Stomach (tissue), 4 donors: Measurements from ENCODE around the gene GNG7.

ENCODE experiments used
- EP300 ChIP-seq: sonication (generic); formaldehyde crosslinking; IDR thresholded peaks from one replicate; pipeline ENCODE4 v1.6.1; 2017; ENCODE audit warnings: antibody characterized with exemption
- POLR2A ChIP-seq, 4 donors: fragments of 450-650 bp; IDR thresholded peaks; one replicate each; pipeline ENCODE4 v1.6.1; 2016; ENCODE audit warnings: antibody characterized with exemption in 4 of 4, control low read depth in 2 of 4, mild to moderate bottlenecking in 1 of 4, moderate library complexity in 1 of 4
- POLR2AphosphoS5 ChIP-seq, 3 donors: sonication (generic); formaldehyde crosslinking; IDR thresholded peaks; one replicate each; pipeline ENCODE4 v1.6.1; 2016; ENCODE audit warnings: antibody characterized with exemption in 3 of 3
- TF ChIP-seq, protein P1 (sequence below), 7 experiments: fragments of 450-650 bp in 4 of 7; fragments of 200-600 bp in 3 of 7; sonication (generic) in 3 of 7; IDR thresholded peaks; one replicate each; pipeline ENCODE4 v1.5.1; 2016 to 2019; ENCODE audit warnings: antibody characterized with exemption in 7 of 7, control low read depth in 2 of 7, mild to moderate bottlenecking in 1 of 7

DNA sequence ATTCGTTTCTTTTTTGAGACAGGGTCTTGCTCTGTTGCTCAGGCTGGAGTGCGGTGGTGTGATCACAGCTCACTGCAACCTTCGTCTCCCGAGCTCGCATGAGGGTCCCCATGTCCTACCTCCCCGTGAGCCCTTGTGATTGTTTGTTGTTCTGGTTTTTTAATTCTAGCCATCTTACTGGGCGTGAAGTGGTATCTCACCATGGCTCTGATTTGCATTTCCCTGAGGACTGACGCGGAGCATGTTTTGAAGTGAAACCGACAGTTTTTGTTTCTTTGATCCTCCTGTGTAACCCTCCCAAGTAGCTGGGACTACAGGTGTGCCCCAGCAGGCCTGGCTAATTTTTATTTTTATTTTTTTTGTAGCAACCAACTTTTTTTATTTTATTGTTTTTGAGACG is 21.7 kb downstream of the GNG7 start:
- TF ChIP-seq POLR2AphosphoS5 (IDR thresholded peaks at IDR 0.05) = no peak
- TF ChIP-seq, protein P1, sequence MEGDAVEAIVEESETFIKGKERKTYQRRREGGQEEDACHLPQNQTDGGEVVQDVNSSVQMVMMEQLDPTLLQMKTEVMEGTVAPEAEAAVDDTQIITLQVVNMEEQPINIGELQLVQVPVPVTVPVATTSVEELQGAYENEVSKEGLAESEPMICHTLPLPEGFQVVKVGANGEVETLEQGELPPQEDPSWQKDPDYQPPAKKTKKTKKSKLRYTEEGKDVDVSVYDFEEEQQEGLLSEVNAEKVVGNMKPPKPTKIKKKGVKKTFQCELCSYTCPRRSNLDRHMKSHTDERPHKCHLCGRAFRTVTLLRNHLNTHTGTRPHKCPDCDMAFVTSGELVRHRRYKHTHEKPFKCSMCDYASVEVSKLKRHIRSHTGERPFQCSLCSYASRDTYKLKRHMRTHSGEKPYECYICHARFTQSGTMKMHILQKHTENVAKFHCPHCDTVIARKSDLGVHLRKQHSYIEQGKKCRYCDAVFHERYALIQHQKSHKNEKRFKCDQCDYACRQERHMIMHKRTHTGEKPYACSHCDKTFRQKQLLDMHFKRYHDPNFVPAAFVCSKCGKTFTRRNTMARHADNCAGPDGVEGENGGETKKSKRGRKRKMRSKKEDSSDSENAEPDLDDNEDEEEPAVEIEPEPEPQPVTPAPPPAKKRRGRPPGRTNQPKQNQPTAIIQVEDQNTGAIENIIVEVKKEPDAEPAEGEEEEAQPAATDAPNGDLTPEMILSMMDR (IDR thresholded peaks at IDR 0.05) = no peak
- no peak for TF ChIP-seq POLR2A (IDR thresholded peaks at IDR 0.05)
- TF ChIP-seq EP300 = no peak
